ENCODE results near the gene P4HA2. TPM values are rescaled to one million over a fixed set of nuclear protein-coding genes. Genes with fewer than 3 reads are reported as not detected.

Gene P4HA2
- total and polyA plus RNA-seq, 2 of the 8 experiments (the other 6 are each of a cell fraction or from before 2014, with no cell fraction given), result 7.4 to 9.3 TPM

GRCh38 chr5:132245593-132245992 lies 17.9 kb upstream of the P4HA2 start (continued):
- no peak for TF ChIP-seq GTF2F1 (IDR thresholded peaks at IDR 0.05; ENCODE audit: borderline replicate concordance, low read depth, low read length)

Data from H1 (cell line).